AG09309 (cell line): ENCODE data around the gene TNS1.
"Not testable (repeated sequence)": the region's sequence is repeated elsewhere in the genome, so short reads cannot be mapped to it uniquely, and the experiment has no call there.

ENCODE experiments used
- DNase-seq: peaks from one replicate; pipeline ENCODE4 v3.0.0-alpha.2; 2010; ENCODE audit warnings: low read depth
- H3K4me3 ChIP-seq: 2 replicates; pipeline ENCODE4 v1.5.1; 2011; ENCODE audit warnings: mild to moderate bottlenecking, low read depth, low read length, moderate library complexity; ENCODE audit not compliant: control insufficient read depth
- TF ChIP-seq, protein P1 (sequence below): IDR thresholded peaks from 2 replicates; pipeline ENCODE4 v1.5.1; 2011; ENCODE audit warnings: mild to moderate bottlenecking, low read depth, low read length, inconsistent platforms; ENCODE audit not compliant: insufficient read depth, control insufficient read depth; ENCODE audit errors: missing control alignments

The TNS1 gene

DNA sequence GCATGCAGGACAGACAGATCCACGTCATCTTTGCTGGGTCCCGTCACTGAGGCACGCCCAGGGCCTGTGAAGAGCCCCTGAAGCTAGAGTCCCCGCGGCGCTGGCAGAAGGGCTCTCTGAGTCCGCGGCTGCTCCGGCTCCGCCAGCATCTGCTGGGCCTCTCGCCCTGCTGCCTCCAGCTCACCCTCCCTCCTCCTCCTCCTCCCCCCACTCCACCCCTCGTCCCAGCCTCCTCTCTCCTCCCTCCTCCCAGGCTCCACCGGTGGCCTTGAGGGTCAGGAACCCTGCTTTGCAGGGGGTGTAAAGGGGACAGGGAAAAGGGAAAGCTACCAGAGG lies at the start of gene TNS1:
TNS1 (minus strand) TSS at position 151 of the 336 bp plus-strand sequence; CDS start at position 28, 123 bp downstream.
- peak within 1 kb of the TSS; percentile 62 for H3K4me3 ChIP-seq
- DNase-seq, result no peak
- TF ChIP-seq, protein P1, sequence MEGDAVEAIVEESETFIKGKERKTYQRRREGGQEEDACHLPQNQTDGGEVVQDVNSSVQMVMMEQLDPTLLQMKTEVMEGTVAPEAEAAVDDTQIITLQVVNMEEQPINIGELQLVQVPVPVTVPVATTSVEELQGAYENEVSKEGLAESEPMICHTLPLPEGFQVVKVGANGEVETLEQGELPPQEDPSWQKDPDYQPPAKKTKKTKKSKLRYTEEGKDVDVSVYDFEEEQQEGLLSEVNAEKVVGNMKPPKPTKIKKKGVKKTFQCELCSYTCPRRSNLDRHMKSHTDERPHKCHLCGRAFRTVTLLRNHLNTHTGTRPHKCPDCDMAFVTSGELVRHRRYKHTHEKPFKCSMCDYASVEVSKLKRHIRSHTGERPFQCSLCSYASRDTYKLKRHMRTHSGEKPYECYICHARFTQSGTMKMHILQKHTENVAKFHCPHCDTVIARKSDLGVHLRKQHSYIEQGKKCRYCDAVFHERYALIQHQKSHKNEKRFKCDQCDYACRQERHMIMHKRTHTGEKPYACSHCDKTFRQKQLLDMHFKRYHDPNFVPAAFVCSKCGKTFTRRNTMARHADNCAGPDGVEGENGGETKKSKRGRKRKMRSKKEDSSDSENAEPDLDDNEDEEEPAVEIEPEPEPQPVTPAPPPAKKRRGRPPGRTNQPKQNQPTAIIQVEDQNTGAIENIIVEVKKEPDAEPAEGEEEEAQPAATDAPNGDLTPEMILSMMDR, result no peak

DNA sequence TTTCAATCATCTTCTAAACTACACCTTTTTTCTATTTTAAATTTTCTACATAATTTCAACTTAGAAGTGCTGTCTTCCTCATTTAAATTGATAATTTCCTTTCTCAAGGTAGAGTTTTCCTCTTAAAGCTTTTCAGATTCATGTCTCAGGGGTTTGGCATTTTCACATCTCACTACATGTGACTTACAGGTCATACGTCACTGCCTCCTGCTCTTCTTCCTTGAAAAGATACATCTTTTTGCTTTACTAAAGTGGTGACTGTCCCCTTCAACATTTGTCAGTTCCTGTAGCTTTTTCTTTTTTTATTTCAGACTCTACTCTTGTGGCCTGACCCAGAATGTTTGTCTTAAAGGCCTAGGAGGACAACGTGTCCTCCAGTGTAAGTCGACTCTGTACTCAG lies 49.1 kb upstream of the TNS1 start:
- TF ChIP-seq, protein P1, result no peak
- DNase-seq, result no peak
- H3K4me3 ChIP-seq, result no peak overlapping the region

DNA sequence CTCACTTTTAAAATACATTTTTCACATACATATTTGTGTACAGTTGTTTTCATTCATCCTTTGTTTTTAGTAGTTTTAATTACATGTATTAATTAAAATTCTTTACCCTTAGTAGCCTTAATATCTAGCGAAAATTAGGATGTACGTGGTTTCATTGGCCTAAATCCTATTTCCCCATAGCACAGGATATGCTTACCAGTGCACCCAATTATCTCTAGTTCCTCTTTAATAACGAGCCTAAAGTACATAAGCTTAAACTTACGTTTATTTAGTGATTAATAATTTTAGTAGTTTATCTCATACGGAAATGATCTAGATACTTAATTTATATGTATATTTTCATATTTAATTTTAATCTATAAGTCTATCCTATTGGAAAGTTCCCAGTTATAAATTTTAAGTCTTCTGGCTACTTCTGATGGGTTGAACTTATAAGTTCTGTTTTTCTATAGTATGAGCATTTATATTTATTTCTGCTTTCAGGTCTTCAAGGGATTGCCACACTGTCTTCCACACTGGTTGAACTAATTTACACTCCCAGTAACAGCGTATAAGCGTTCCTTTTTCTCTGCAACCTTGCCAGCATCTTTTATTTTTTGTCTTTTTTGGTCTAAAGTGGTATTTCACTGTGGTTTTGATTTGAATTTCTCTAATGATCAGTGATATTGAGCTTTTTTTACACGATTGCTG lies 44.9 kb upstream of the TNS1 start:
- no peak for DNase-seq
- no peak overlapping the region for H3K4me3 ChIP-seq
- TF ChIP-seq, protein P1, result no peak

DNA sequence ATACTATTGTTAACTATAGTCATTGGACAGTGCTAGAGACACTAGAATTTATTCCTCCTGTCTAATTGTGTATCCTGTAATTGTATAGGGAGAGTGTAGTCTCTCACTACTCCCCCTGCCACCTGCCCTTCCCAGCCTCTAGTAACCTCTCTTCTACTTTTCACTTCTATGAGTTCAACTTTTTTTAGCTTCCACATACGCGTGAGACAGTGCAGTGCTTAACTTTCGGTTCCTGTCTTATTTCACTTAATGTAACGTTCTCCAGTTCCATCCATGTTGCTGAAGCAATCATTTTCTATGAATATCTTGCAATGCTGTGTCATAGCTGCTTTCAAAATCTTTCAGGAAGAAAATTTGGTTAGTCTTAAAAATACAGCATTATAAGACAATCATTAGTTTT lies 43.4 kb upstream of the TNS1 start:
- no peak for DNase-seq
- H3K4me3 ChIP-seq, result no peak overlapping the region
- TF ChIP-seq, protein P1, result no peak

DNA sequence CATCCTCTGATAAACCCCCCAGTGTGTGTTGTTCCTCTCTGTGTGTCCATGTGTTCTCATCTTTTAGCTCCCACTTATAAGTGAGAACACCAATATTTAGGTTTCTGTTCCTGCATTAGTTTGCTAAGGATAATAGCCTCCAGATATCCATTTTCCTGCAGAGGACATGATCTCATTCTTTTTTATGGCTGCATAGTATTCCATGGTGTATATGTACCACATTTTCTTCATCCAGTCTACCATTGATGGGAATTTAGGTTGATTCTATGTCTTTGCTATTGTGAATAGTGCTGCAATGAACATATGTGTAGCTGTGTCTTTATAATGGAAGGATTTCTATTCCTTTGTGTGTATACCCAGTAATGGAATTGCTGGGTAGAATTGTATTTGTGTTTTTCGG lies 41.8 kb upstream of the TNS1 start:
- not testable (repeated sequence) for H3K4me3 ChIP-seq, DNase-seq

DNA sequence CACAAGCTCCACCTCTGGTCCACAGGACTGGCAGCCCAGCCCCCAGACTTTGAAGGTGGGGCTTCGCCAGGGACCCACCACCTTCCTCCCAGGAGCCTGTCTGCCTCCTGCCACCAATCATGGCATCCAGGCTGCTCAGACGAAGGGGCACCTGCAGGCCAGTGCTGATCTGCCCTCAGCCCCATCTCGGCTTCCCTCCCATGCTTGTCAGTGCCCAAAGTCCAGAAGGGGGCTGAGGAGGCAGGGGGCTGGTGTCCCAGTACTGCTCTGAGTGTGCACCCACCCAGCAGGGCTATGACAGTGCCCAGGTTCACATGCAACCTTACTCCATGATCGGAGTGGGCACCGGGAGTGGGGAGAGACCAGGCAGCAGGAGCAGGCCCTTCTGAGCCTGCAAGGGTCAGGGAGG lies 40.9 kb upstream of the TNS1 start:
- no peak for DNase-seq
- H3K4me3 ChIP-seq, result no peak overlapping the region
- TF ChIP-seq, protein P1, result no peak

DNA sequence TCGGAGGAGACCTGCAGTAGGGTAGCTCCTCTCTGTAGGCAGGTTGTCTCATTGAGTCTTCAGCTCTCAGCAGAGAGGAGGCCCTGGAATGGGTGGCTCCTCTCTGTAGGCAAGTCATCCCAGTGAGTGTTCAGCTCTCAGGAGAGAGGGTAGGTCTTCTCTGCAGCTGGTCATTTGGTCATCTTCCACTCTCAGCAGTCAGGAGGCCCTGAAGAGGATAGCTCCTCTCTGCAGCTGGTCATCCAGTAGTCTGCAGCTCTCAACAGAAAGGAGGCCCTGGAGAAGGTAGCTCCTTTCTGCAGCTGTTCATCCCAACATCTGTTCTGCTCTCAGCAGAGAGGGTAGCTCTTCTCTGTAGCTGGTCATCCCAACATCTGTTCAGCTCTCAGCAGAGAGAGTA lies 40.3 kb upstream of the TNS1 start:
- DNase-seq, result no peak
- no peak overlapping the region for H3K4me3 ChIP-seq
- TF ChIP-seq, protein P1, result no peak
